Peyer's patch (tissue), 4 donors: ENCODE results near the gene GDPD3. TPM values are rescaled to one million over a fixed set of nuclear protein-coding genes. Genes with fewer than 3 reads are reported as not detected.

ENCODE experiments used
- DNase-seq, 3 donors: peaks; one replicate each; pipeline ENCODE4 v3.0.0-alpha.2; 2017 to 2019
- H3K27ac ChIP-seq, 4 donors: fragments of 200-600 bp; sonication (generic); one replicate each; pipeline ENCODE4 v1.5.1; 2016 to 2019
- H3K27me3 ChIP-seq, 2 donors: fragments of 200-600 bp; sonication (generic); one replicate each; pipeline ENCODE4 v1.5.1; 2019
- H3K36me3 ChIP-seq, 3 donors: fragments of 200-600 bp; sonication (generic); one replicate each; pipeline ENCODE4 v1.5.1; 2016 to 2019
- H3K4me1 ChIP-seq, 4 donors: fragments of 200-600 bp; sonication (generic); one replicate each; pipeline ENCODE4 v1.5.1; 2016 to 2019
- H3K4me3 ChIP-seq, 4 donors: fragments of 200-600 bp; sonication (generic); 1 replicate in 3 of 4; 2 replicates in 1 of 4; pipeline ENCODE4 v1.5.1; 2016 to 2019; ENCODE audit warnings: mild to moderate bottlenecking in 1 of 4
- H3K9me3 ChIP-seq, 4 donors: fragments of 200-600 bp; sonication (generic); one replicate each; pipeline ENCODE4 v1.5.1; 2016 to 2019; ENCODE audit warnings: mild to moderate bottlenecking in 1 of 4
- POLR2A ChIP-seq, 2 donors: fragments of 450-650 bp; IDR thresholded peaks; one replicate each; pipeline ENCODE4 v1.5.1; 2017; ENCODE audit warnings: antibody characterized with exemption in 2 of 2, mild to moderate bottlenecking in 2 of 2, moderate library complexity in 2 of 2
- total RNA-seq, 4 donors: library from RNA; depleted of rRNA; stranded (reverse); fragments of >200 nt; gene quantifications; one replicate each; pipeline ENCODE4 v1.1.0, GENCODE V29; 2016
- TF ChIP-seq, protein P1 (sequence below), 6 experiments: fragments of 450-650 bp in 4 of 6; fragments of 200-600 bp in 2 of 6; sonication (generic) in 1 of 6; IDR thresholded peaks; one replicate each; pipeline ENCODE4 v1.5.1; 2017 to 2019; ENCODE audit warnings: antibody characterized with exemption in 6 of 6, mild to moderate bottlenecking in 3 of 6, moderate library complexity in 1 of 6

GDPD3 gene
- total RNA-seq, 4 donors from 2014 or later = 9.1 to 25.6 (median 14.6) TPM

DNA sequence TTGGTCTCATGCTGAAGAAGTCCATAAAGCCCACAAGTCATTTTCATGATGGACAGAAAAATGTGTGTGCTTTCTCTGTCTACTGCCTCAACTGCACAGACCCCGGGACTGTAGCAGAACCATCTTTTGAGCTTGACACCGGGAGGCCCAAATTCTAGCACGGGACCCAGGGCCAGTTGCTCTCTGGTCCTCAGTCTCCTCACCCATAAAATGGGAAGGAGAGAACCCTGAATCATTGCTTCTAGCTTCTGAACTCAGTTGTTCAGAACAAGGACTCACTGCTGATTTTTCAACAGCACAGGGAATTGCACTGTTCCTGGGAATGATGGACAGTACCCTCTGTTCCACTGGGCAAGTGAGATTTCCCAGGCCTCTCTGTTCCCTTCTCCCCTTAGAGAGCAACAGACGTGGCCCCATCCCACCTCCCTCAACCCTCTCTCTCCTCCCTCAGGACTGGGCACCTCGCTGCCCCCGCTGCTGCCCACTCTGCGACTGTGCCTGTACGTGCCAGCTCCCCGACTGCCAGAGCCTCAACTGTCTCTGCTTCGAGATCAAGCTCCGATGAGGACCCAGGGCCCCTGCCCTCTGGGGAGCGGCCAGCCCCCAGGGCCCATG is 50.0 kb downstream of the GDPD3 start:
- Histone ChIP-seq H3K27me3 (no peaks in the 10 kb centered on the region), H3K4me3 (peak overlapping the region; percentile 87 to 99 (median 95)), H3K9me3 (no peaks in the 10 kb centered on the region), H3K4me1 (peaks cover 0 to 27% (median 11%) of the 10 kb centered on the region in 4 donors), H3K27ac (peak overlapping the region; percentile 97 to 99 (median 98)), H3K36me3 (peaks cover 0 to 15% (median 0%) of the 10 kb centered on the region in 3 donors)
- TF ChIP-seq POLR2A (IDR thresholded peaks at IDR 0.05) = no peak
- TF ChIP-seq, protein P1, sequence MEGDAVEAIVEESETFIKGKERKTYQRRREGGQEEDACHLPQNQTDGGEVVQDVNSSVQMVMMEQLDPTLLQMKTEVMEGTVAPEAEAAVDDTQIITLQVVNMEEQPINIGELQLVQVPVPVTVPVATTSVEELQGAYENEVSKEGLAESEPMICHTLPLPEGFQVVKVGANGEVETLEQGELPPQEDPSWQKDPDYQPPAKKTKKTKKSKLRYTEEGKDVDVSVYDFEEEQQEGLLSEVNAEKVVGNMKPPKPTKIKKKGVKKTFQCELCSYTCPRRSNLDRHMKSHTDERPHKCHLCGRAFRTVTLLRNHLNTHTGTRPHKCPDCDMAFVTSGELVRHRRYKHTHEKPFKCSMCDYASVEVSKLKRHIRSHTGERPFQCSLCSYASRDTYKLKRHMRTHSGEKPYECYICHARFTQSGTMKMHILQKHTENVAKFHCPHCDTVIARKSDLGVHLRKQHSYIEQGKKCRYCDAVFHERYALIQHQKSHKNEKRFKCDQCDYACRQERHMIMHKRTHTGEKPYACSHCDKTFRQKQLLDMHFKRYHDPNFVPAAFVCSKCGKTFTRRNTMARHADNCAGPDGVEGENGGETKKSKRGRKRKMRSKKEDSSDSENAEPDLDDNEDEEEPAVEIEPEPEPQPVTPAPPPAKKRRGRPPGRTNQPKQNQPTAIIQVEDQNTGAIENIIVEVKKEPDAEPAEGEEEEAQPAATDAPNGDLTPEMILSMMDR (IDR thresholded peaks at IDR 0.05) = no peak
- DNase-seq = no peak

DNA sequence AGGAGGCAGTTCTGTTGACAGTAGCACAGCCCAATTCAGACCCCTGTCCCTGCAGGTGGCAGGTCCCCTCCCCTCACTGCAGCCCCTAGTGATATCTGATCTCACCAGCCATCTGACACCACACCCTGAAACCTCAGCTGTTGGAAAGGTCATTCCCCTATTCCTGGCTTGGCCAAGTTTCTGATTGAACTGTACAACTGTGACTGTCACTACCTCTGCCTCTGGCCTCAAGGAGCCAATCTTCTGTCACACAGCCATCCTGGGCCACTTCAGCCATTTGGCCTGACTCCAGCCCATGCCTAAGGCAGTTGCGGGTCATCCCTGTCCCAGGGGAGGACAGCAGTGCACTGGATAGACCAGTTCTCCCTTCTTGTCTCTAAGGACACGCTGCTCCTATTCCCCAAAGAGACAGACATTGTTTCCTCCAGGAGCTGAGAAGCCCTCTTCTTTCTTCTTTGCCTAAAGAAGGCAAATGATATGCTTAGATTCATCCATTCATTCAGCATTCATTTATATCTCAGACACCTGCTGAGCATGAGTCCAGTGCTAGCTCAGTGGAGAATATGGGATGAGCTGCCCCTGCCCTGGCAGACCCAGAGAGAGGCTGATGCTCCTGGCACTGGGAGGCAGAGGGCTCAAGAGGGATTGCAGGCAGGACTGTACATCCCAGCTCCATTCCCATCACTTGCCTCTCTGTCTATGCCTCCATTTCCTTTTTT is 52.3 kb downstream of the GDPD3 start:
- Histone ChIP-seq H3K9me3 (no peaks in the 10 kb centered on the region), H3K4me3 (no peak overlapping the region), H3K27ac (no peak overlapping the region), H3K27me3 (no peaks in the 10 kb centered on the region), H3K4me1 (peaks cover 0 to 10% (median 6%) of the 10 kb centered on the region in 4 donors), H3K36me3 (no peaks in the 10 kb centered on the region)
- DNase-seq = no peak
- TF ChIP-seq, protein P1 (IDR thresholded peaks at IDR 0.05) = no peak
- no peak for TF ChIP-seq POLR2A (IDR thresholded peaks at IDR 0.05)

DNA sequence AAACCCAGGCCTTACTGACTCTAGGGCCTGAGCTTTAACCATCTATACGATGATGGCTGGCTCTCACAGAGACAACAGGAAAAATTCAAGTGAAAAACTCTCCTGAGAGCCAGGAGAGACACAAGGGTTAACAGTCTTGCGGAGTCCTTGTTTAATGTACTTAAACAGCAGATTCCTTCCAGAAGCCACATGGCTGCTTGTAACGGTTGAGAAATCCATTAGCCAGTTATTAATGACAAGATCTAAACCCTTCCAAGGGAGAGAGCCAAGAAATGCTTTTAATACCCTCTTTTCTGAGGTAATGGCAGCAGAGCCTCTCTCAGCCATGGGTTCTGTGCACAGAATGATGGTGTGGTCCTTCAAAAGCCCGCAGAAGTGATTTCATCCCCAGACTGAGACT is 53.0 kb downstream of the GDPD3 start:
- Histone ChIP-seq H3K9me3 (no peaks in the 10 kb centered on the region), H3K27me3 (no peaks in the 10 kb centered on the region), H3K4me1 (peaks cover 0 to 15% (median 6%) of the 10 kb centered on the region in 4 donors), H3K36me3 (no peaks in the 10 kb centered on the region), H3K4me3 (no peak overlapping the region), H3K27ac (no peak overlapping the region)
- TF ChIP-seq, protein P1 (IDR thresholded peaks at IDR 0.05) = no peak
- no peak for TF ChIP-seq POLR2A (IDR thresholded peaks at IDR 0.05)
- no peak for DNase-seq

DNA sequence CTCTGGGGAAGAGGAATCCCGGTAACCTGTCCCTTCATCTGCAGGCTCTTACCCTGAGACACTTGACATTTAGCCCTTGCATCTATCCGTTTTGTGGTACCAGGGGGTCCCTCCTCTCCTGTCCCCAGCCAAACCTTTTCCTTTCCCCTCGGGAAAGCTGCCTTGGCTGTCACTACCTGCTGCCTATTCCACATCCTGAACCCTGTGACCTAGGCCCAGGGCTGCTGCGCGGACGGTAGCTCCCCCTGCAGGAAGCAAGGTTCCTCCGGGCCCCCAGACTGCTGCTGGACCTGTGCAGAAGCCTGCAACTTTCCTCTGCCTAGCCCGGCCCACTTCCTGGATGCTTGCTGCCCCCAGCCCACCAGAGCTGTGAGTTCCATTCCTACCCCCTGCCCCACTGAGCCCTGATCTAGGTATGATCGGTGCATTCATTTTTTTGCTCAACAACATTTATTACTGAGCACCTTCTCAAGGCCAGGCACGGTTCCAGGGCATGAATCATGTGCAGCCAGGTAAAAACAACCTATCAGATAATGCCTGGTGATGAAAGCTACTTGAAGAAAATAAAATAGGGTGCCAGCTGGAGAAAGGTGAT is 58.3 kb downstream of the GDPD3 start:
- DNase-seq = peak in 2 of 3 donors; percentile 77 to 78
- no peaks in the 10 kb centered on the region for H3K9me3 ChIP-seq
- H3K27me3 ChIP-seq = no peaks in the 10 kb centered on the region
- TF ChIP-seq, protein P1 (IDR thresholded peaks at IDR 0.05) = peak in 4 of 6 experiments; percentile 52 to 63 (median 58)
- no peak for TF ChIP-seq POLR2A (IDR thresholded peaks at IDR 0.05)
- peaks cover 0 to 23% (median 6%) of the 10 kb centered on the region in 4 donors for H3K4me1 ChIP-seq
- no peaks in the 10 kb centered on the region for H3K36me3 ChIP-seq
- H3K27ac ChIP-seq = no peak overlapping the region
- no peak overlapping the region for H3K4me3 ChIP-seq

Other genes with a start within 250 kb of the GDPD3 start
- 10 to 100 TPM in 2 of 4 donors, 1 to 10 TPM in 2; 1.7 to 14.2 (median 10.6) TPM for gene SEZ6L2, start 214.0 kb downstream of the GDPD3 start, total RNA-seq
- gene ASPHD1, start 213.0 kb downstream of the GDPD3 start, total RNA-seq = under 1 TPM in 1 of 4 donors, not detected in 3; 0.53 TPM
- gene KCTD13, start 187.3 kb downstream of the GDPD3 start, total RNA-seq = 10 to 100 TPM; 38.8 to 98.1 (median 48.7) TPM
- gene TMEM219, start 151.5 kb downstream of the GDPD3 start, total RNA-seq = 100 to 1,000 TPM; 103 to 201 (median 170) TPM
- 100 to 1,000 TPM in 1 of 4 donors, 10 to 100 TPM in 3; 78.1 to 123 (median 90.9) TPM for gene TAOK2, start 139.7 kb downstream of the GDPD3 start, total RNA-seq
- gene HIRIP3, start 117.9 kb downstream of the GDPD3 start, total RNA-seq = 10 to 100 TPM in 3 of 4 donors, 1 to 10 TPM in 1; 5.8 to 15.1 (median 13.1) TPM
- gene INO80E, start 117.3 kb downstream of the GDPD3 start, total RNA-seq = 10 to 100 TPM; 46.6 to 85.8 (median 75.9) TPM
- gene DOC2A, start 102.5 kb downstream of the GDPD3 start, total RNA-seq = 1 to 10 TPM in 3 of 4 donors, not detected in 1; 2.5 to 4.9 (median 2.9) TPM
- not detected for gene C16orf92, start 90.3 kb downstream of the GDPD3 start, total RNA-seq
- gene TLCD3B, start 82.3 kb downstream of the GDPD3 start, total RNA-seq = not detected
- gene ALDOA, start 47.8 kb downstream of the GDPD3 start, total RNA-seq = 1,000 to 10,000 TPM in 1 of 4 donors, 100 to 1,000 TPM in 3; 427 to 1,063 (median 887) TPM
- gene PPP4C, start 37.5 kb downstream of the GDPD3 start, total RNA-seq = 10 to 100 TPM; 43.7 to 79.4 (median 56.6) TPM
- 1 to 10 TPM in 3 of 4 donors, under 1 TPM in 1; 0.53 to 3.4 (median 2.2) TPM for gene TBX6, start 21.6 kb downstream of the GDPD3 start, total RNA-seq
- 100 to 1,000 TPM in 2 of 4 donors, 10 to 100 TPM in 2; 85.8 to 144 (median 113) TPM for gene YPEL3, start 17.3 kb downstream of the GDPD3 start, total RNA-seq
- 100 to 1,000 TPM; 131 to 249 (median 191) TPM for gene MAPK3, start 9.7 kb upstream of the GDPD3 start, total RNA-seq
- 100 to 1,000 TPM in 1 of 4 donors, 10 to 100 TPM in 3; 21.2 to 205 (median 32.1) TPM for gene CORO1A, start 70.1 kb upstream of the GDPD3 start, total RNA-seq
- 100 to 1,000 TPM; 227 to 487 (median 370) TPM for gene BOLA2B, start 80.1 kb upstream of the GDPD3 start, total RNA-seq
- gene SLX1A, start 80.3 kb upstream of the GDPD3 start, total RNA-seq = 100 to 1,000 TPM in 3 of 4 donors, 10 to 100 TPM in 1; 56.1 to 283 (median 260) TPM
- 100 to 1,000 TPM in 3 of 4 donors, 10 to 100 TPM in 1; 97.4 to 195 (median 133) TPM for gene SULT1A3, start 85.7 kb upstream of the GDPD3 start, total RNA-seq
- 1 to 10 TPM in 3 of 4 donors, not detected in 1; 5.9 to 9.9 (median 8.3) TPM for gene NPIPB13, start 134.9 kb upstream of the GDPD3 start, total RNA-seq
- 10 to 100 TPM; 32.2 to 39.9 (median 35.3) TPM for gene CD2BP2, start 241.8 kb upstream of the GDPD3 start, total RNA-seq